H9 (cell line): ENCODE measurements around the gene BEST2. TPM values are rescaled to one million over a fixed set of nuclear protein-coding genes. Genes with fewer than 3 reads are reported as not detected.

Experiments
- DNase-seq: peaks from one replicate; pipeline ENCODE4 v3.0.0-alpha.2; 2017
- H2AFZ ChIP-seq: one replicate; pipeline ENCODE4 v1.6.1; 2013; ENCODE audit warnings: mild to moderate bottlenecking, low read length, control low read depth, moderate library complexity
- H2AK5ac ChIP-seq: 2 replicates; pipeline ENCODE4 v1.6.1; 2013; ENCODE audit warnings: low read length, control low read depth, mixed read lengths; ENCODE audit not compliant: insufficient read length
- H2BK120ac ChIP-seq: one replicate; pipeline ENCODE4 v1.6.1; 2013; ENCODE audit warnings: low read depth, mild to moderate bottlenecking, low read length, control low read depth, inconsistent platforms; ENCODE audit not compliant: poor library complexity, severe bottlenecking
- H2BK12ac ChIP-seq: 2 replicates; pipeline ENCODE4 v1.6.1; 2013; ENCODE audit warnings: low read length, control low read depth, mixed read lengths, low read depth; ENCODE audit not compliant: insufficient read length
- H2BK15ac ChIP-seq: 2 replicates; pipeline ENCODE4 v1.6.1; 2013; ENCODE audit warnings: low read depth, low read length, control low read depth
- H2BK20ac ChIP-seq: one replicate; pipeline ENCODE4 v1.6.1; 2013; ENCODE audit warnings: low read depth, mild to moderate bottlenecking, low read length, control low read depth, inconsistent platforms; ENCODE audit not compliant: poor library complexity, severe bottlenecking
- H2BK5ac ChIP-seq: 2 replicates; pipeline ENCODE4 v1.6.1; 2013; ENCODE audit warnings: low read length, control low read depth, mixed read lengths; ENCODE audit not compliant: insufficient read length
- H3K14ac ChIP-seq: 2 replicates; pipeline ENCODE4 v1.6.1; 2013; ENCODE audit warnings: low read length, control low read depth; ENCODE audit not compliant: insufficient read depth
- H3K18ac ChIP-seq: 2 replicates; pipeline ENCODE4 v1.6.1; 2013; ENCODE audit warnings: low read depth, mild to moderate bottlenecking, mixed read lengths, low read length, control low read depth; ENCODE audit not compliant: insufficient read length
- H3K23ac ChIP-seq: 2 replicates; pipeline ENCODE4 v1.6.1; 2013; ENCODE audit warnings: low read length, control low read depth, mixed read lengths, low read depth; ENCODE audit not compliant: insufficient read length
- H3K23me2 ChIP-seq: 2 replicates; pipeline ENCODE4 v1.6.1; 2013; ENCODE audit warnings: low read depth, mild to moderate bottlenecking, mixed read lengths, low read length, control low read depth; ENCODE audit not compliant: insufficient read length, poor library complexity, severe bottlenecking
- H3K27ac ChIP-seq: 2 replicates; pipeline ENCODE4 v1.5.1; 2013; ENCODE audit warnings: low read length, control low read depth, mixed read lengths, low read depth; ENCODE audit not compliant: insufficient read length
- H3K27me3 ChIP-seq: 2 replicates; pipeline ENCODE4 v1.6.1; 2013; ENCODE audit warnings: low read length, control low read depth, inconsistent platforms; ENCODE audit not compliant: insufficient read depth
- H3K4ac ChIP-seq: 2 replicates; pipeline ENCODE4 v1.6.1; 2013; ENCODE audit warnings: low read depth, mild to moderate bottlenecking, control low read depth, inconsistent platforms, low read length, moderate library complexity
- H3K4me1 ChIP-seq: 2 replicates; pipeline ENCODE4 v1.6.1; 2013; ENCODE audit warnings: low read length, control low read depth, inconsistent platforms; ENCODE audit not compliant: insufficient read depth
- H3K4me2 ChIP-seq: 2 replicates; pipeline ENCODE4 v1.6.1; 2013; ENCODE audit warnings: low read length, control low read depth, mixed read lengths; ENCODE audit not compliant: insufficient read length, insufficient read depth
- H3K56ac ChIP-seq: 2 replicates; pipeline ENCODE4 v1.6.1; 2013; ENCODE audit warnings: low read depth, mild to moderate bottlenecking, mixed read lengths, low read length, control low read depth; ENCODE audit not compliant: insufficient read length
- H3K79me1 ChIP-seq: 2 replicates; pipeline ENCODE4 v1.6.1; 2013; ENCODE audit warnings: low read depth, mild to moderate bottlenecking, moderate library complexity, low read length, control low read depth, inconsistent platforms; ENCODE audit not compliant: insufficient read depth, poor library complexity, severe bottlenecking
- H3K79me2 ChIP-seq: 2 replicates; pipeline ENCODE4 v1.6.1; 2013; ENCODE audit warnings: low read length, control low read depth, inconsistent platforms; ENCODE audit not compliant: insufficient read depth
- H3K9ac ChIP-seq: 2 replicates; pipeline ENCODE4 v1.6.1; 2013; ENCODE audit warnings: low read length, control low read depth, mixed read lengths; ENCODE audit not compliant: insufficient read length; ENCODE audit errors: extremely low read depth
- H3K9me3 ChIP-seq: one replicate; pipeline ENCODE4 v1.6.1; 2013; ENCODE audit warnings: low read depth, low read length, inconsistent platforms; ENCODE audit not compliant: control insufficient read depth
- H3T11ph ChIP-seq: one replicate; pipeline ENCODE4 v1.6.1; 2013; ENCODE audit warnings: mild to moderate bottlenecking, low read length, control low read depth, inconsistent platforms
- H4K20me1 ChIP-seq: one replicate; pipeline ENCODE4 v1.6.1; 2013; ENCODE audit not compliant: control insufficient read depth, insufficient read length, insufficient read depth
- H4K5ac ChIP-seq: 2 replicates; pipeline ENCODE4 v1.6.1; 2013; ENCODE audit warnings: low read depth, mild to moderate bottlenecking, mixed read lengths, low read length, control low read depth; ENCODE audit not compliant: insufficient read length
- H4K8ac ChIP-seq: replicated peaks from 2 replicates; pipeline ENCODE4 v1.6.1; 2013; ENCODE audit warnings: low read length, control low read depth, mixed read lengths, low read depth; ENCODE audit not compliant: insufficient read length
- H4K91ac ChIP-seq: 2 replicates; pipeline ENCODE4 v1.6.1; 2013; ENCODE audit warnings: low read depth, mild to moderate bottlenecking, moderate library complexity, mixed read lengths, low read length, control low read depth; ENCODE audit not compliant: insufficient read length
- H3K27ac Mint-ChIP-seq, 3 experiments: 2 replicates in 2 of 3; 3 replicates in 1 of 3; pipeline ENCODE4 v1.8.0; 2020 to 2021; ENCODE audit warnings: mixed read lengths in 3 of 3, mild to moderate bottlenecking in 1 of 3, moderate library complexity in 1 of 3
- H3K27me3 Mint-ChIP-seq: 2 replicates; pipeline ENCODE4 v1.8.0; 2021; ENCODE audit warnings: low read depth, mild to moderate bottlenecking, moderate library complexity, mixed read lengths
- H3K36me3 Mint-ChIP-seq, 3 experiments: 2 replicates in 2 of 3; 3 replicates in 1 of 3; pipeline ENCODE4 v1.8.0; 2020 to 2021; ENCODE audit warnings: low read depth in 3 of 3, mixed read lengths in 3 of 3; ENCODE audit not compliant: insufficient read depth in 1 of 3
- H3K4me1 Mint-ChIP-seq, 2 experiments: 2 replicates each; pipeline ENCODE4 v1.8.0; 2020; ENCODE audit warnings: mixed read lengths in 2 of 2
- H3K4me3 Mint-ChIP-seq, 2 experiments: 2 replicates in 1 of 2; 3 replicates in 1 of 2; pipeline ENCODE4 v1.8.0; 2020 to 2021; ENCODE audit warnings: mild to moderate bottlenecking in 2 of 2, mixed read lengths in 2 of 2, moderate library complexity in 1 of 2
- H3K9me3 Mint-ChIP-seq, 2 experiments: 2 replicates in 1 of 2; 3 replicates in 1 of 2; pipeline ENCODE4 v1.8.0; 2020; ENCODE audit warnings: mild to moderate bottlenecking in 2 of 2, mixed read lengths in 2 of 2, moderate library complexity in 1 of 2
- CTCF ChIP-seq: fragments of 200-600 bp; sonication (generic); conservative IDR thresholded peaks from 3 replicates; pipeline ENCODE4 v1.8.0; 2021; ENCODE audit warnings: antibody characterized with exemption, mild to moderate bottlenecking
- WGBS: extraction: QIAGEN DNeasy Blood & Tissue Kit; methylation state at CpG from one replicate; pipeline ENCODE4 v1.1.7; 2013; ENCODE audit warnings: missing lambda C conversion rate, low lambda C conversion rate, mixed read lengths; ENCODE audit not compliant: insufficient read length; ENCODE audit errors: extremely low coverage; 5-methylcytosine and 5-hydroxymethylcytosine counted together
- total RNA-seq: library from RNA; stranded (reverse); gene quantifications from 2 replicates; pipeline ENCODE4 v1.2.1, GENCODE V29; 2021

The BEST2 gene
- total RNA-seq, 1 experiment from 2014 or later = 1.6 TPM

GRCh38 chr19:12726988-12727316, 24.6 kb upstream of the BEST2 start:
- Histone ChIP-seq H2BK12ac (no peak overlapping the region), H3T11ph (no peak overlapping the region), H4K91ac (no peak overlapping the region), H2BK5ac (no peak overlapping the region), H3K9ac (no peak overlapping the region), H2BK15ac (no peak overlapping the region), H3K56ac (no peak overlapping the region), H3K23me2 (peaks cover 15% of the 10 kb centered on the region), H2AK5ac (no peak overlapping the region), H3K79me2 (peaks cover 4% of the 10 kb centered on the region; the same call in 1 of the 2 replicates), H2AFZ (no peak overlapping the region), H3K4ac (no peak overlapping the region), H3K4me2 (no peak overlapping the region), H3K27ac (no peak overlapping the region), H4K8ac (no peak overlapping the region), H4K20me1 (no peaks in the 10 kb centered on the region), H3K27me3 (no peaks in the 10 kb centered on the region), H3K18ac (no peak overlapping the region), H3K4me1 (no peaks in the 10 kb centered on the region), H3K79me1 (no peaks in the 10 kb centered on the region), H3K14ac (no peak overlapping the region), H3K23ac (no peak overlapping the region), H2BK120ac (no peak overlapping the region), H4K5ac (no peak overlapping the region), H2BK20ac (no peak overlapping the region), H3K9me3 (no peaks in the 10 kb centered on the region)
- no CpG with 5 or more reads among the region's 2 CpGs for WGBS
- no peak for DNase-seq
- Mint-ChIP-seq H3K27me3 (peaks cover 2% of the 10 kb centered on the region; the same call in 1 of the 2 replicates), H3K4me1 (peaks cover 4 to 14% of the 10 kb centered on the region in 2 experiments), H3K4me3 (no peak overlapping the region; a peak in 1 of 5 replicates), H3K9me3 (no peaks in the 10 kb centered on the region), H3K36me3 (peaks cover 17 to 35% (median 19%) of the 10 kb centered on the region in 3 experiments), H3K27ac (peak overlapping the region in 1 of 3 experiments; percentile 71; a peak in 2 of 7 replicates)
- TF ChIP-seq CTCF = no peak
